ENCODE data around the gene ARVCF. TPM values are rescaled to one million over a fixed set of nuclear protein-coding genes. Genes with fewer than 3 reads are reported as not detected.

ARVCF gene
- total and polyA plus RNA-seq, 9 of the 15 experiments (the other 6 are each of a cell fraction or from before 2014, with no cell fraction given), result 0.03 to 97.4 (median 15.6) TPM

GRCh38 chr22:20004464-20004863, 12.2 kb downstream of the ARVCF start (continued):
- TF ChIP-seq MYBL2 (IDR thresholded peaks at IDR 0.05; ENCODE audit: low read depth), result no peak
- TF ChIP-seq MYBL2 (CRISPR knock-in tag; IDR thresholded peaks at IDR 0.05; ENCODE audit: borderline replicate concordance), result no peak
- TF ChIP-seq FOXJ2 (tag; IDR thresholded peaks at IDR 0.05), result 0 out of 2 replicates have a peak, but pooled peaks have one; percentile 32
- no peak for TF ChIP-seq ARID3A (IDR thresholded peaks at IDR 0.05; ENCODE audit: borderline replicate concordance, low read depth, low read length)
- TF ChIP-seq ZNF655 (CRISPR knock-in tag; IDR thresholded peaks at IDR 0.05), result no peak
- TF ChIP-seq USF1 (CRISPR knock-in tag; IDR thresholded peaks at IDR 0.05), result no peak
- no peak for TF ChIP-seq THRA (IDR thresholded peaks at IDR 0.05)
- TF ChIP-seq CBFA2T2 (conservative IDR thresholded peaks at IDR 0.05), result no peak
- TF ChIP-seq PHF21A (IDR thresholded peaks at IDR 0.05; ENCODE audit: borderline replicate concordance, low read depth), result no peak
- TF ChIP-seq AFF1 (IDR thresholded peaks at IDR 0.05; ENCODE audit: low read depth in 1 of 2, partially characterized antibody in 2 of 2), result no peak
- TF ChIP-seq ZNF785 (CRISPR knock-in tag; IDR thresholded peaks at IDR 0.05), result no peak
- 0 out of 2 replicates have a peak, but pooled peaks have one; percentile 39 for TF ChIP-seq HSF4 (CRISPR knock-in tag; IDR thresholded peaks at IDR 0.05; ENCODE audit: borderline replicate concordance)
- TF ChIP-seq CREB5 (CRISPR knock-in tag; IDR thresholded peaks at IDR 0.05), result no peak
- TF ChIP-seq PHF20 (IDR thresholded peaks at IDR 0.05; ENCODE audit: partially characterized antibody), result no peak

Measured in K562 (cell line).